GM18505 (cell line): ENCODE results near the gene DHRSX.
"Not testable (repeated sequence)": the region's sequence is repeated elsewhere in the genome, so short reads cannot be mapped to it uniquely, and the experiment has no call there.

ENCODE experiments used
- ATAC-seq: cut with Tn5 transposase; IDR thresholded peaks from one replicate; pipeline ENCODE4 v1.9.1; 2021; ENCODE audit not compliant: unreplicated experiment
- POLR2A ChIP-seq: IDR thresholded peaks from 4 replicates; pipeline ENCODE4 v1.6.1; 2011; ENCODE audit warnings: borderline replicate concordance; ENCODE audit not compliant: insufficient read depth, insufficient read length; ENCODE audit errors: extremely low read depth

Gene DHRSX

GRCh38 chrX:2533424-2533823 is 32.6 kb upstream of the DHRSX start:
- ATAC-seq, result no peak
- TF ChIP-seq POLR2A, result no peak

- no peak for ATAC-seq
- TF ChIP-seq POLR2A, result no peak
Observed at GRCh38 chrX:2526390-2526789, 25.6 kb upstream of the DHRSX start.

GRCh38 chrX:2523911-2524310 is 23.1 kb upstream of the DHRSX start:
- ATAC-seq, result no peak
- no peak for TF ChIP-seq POLR2A

- peak; percentile 12 for ATAC-seq
- TF ChIP-seq POLR2A, result no peak
Observed at GRCh38 chrX:2521927-2522386, 21.2 kb upstream of the DHRSX start.

- TF ChIP-seq POLR2A, result no peak
- peak; percentile 85 for ATAC-seq
Observed at GRCh38 chrX:2521092-2521926, 20.5 kb upstream of the DHRSX start.

GRCh38 chrX:2520539-2520938 is 19.8 kb upstream of the DHRSX start:
- no peak for ATAC-seq
- TF ChIP-seq POLR2A, result no peak

- not testable (repeated sequence) for ATAC-seq
Observed at GRCh38 chrX:2519638-2520037, 18.9 kb upstream of the DHRSX start.

- peak; percentile 13 for ATAC-seq
- TF ChIP-seq POLR2A, result no peak
Observed at GRCh38 chrX:2517055-2517454, 16.3 kb upstream of the DHRSX start.

GRCh38 chrX:2516623-2517022 is 15.8 kb upstream of the DHRSX start:
- TF ChIP-seq POLR2A, result no peak
- ATAC-seq, result peak; percentile 58

GRCh38 chrX:2514131-2514530 is 13.4 kb upstream of the DHRSX start:
- no peak for ATAC-seq
- no peak for TF ChIP-seq POLR2A

GRCh38 chrX:2513121-2513664 is 12.4 kb upstream of the DHRSX start:
- TF ChIP-seq POLR2A, result no peak
- no peak for ATAC-seq

GRCh38 chrX:2512501-2512900 is 11.7 kb upstream of the DHRSX start:
- no peak for ATAC-seq
- TF ChIP-seq POLR2A, result no peak

- TF ChIP-seq POLR2A, result no peak
- no peak for ATAC-seq
Observed at GRCh38 chrX:2511326-2511725, 10.6 kb upstream of the DHRSX start.

- no peak for ATAC-seq
- no peak for TF ChIP-seq POLR2A
Observed at GRCh38 chrX:2508648-2509335, 8.0 kb upstream of the DHRSX start.
